Measurements from ENCODE around the gene THEM5.
"Not testable (repeated sequence)": the region's sequence is repeated elsewhere in the genome, so short reads cannot be mapped to it uniquely, and the experiment has no call there.

Gene THEM5

DNA sequence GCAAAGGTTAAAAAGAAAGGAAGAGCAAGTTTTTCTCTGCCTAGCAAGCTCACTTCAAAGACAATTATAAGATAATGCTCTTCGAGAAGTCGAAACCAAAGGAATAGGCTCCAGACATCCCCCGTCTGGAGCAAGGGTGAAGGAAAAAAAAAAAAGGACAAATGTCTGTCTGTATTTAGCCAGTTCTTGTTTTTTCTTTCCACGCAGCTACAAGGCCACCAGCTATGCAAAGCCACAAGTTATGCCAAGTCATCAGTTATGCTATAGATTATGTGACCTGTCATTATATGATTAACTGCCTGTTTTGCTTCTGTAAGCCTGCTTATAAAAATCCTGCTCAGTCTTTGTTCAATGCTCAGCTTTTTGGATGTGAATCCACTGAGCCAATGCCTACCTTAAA lies 2.4 kb upstream of the THEM5 start:
- H3K4me3 ChIP-seq (ENCODE audit: low read depth, low read length): no peak overlapping the region
- TF ChIP-seq, protein P1, sequence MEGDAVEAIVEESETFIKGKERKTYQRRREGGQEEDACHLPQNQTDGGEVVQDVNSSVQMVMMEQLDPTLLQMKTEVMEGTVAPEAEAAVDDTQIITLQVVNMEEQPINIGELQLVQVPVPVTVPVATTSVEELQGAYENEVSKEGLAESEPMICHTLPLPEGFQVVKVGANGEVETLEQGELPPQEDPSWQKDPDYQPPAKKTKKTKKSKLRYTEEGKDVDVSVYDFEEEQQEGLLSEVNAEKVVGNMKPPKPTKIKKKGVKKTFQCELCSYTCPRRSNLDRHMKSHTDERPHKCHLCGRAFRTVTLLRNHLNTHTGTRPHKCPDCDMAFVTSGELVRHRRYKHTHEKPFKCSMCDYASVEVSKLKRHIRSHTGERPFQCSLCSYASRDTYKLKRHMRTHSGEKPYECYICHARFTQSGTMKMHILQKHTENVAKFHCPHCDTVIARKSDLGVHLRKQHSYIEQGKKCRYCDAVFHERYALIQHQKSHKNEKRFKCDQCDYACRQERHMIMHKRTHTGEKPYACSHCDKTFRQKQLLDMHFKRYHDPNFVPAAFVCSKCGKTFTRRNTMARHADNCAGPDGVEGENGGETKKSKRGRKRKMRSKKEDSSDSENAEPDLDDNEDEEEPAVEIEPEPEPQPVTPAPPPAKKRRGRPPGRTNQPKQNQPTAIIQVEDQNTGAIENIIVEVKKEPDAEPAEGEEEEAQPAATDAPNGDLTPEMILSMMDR (IDR thresholded peaks at IDR 0.05; ENCODE audit: borderline replicate concordance, insufficient read depth, low read depth, low read length): no peak

DNA sequence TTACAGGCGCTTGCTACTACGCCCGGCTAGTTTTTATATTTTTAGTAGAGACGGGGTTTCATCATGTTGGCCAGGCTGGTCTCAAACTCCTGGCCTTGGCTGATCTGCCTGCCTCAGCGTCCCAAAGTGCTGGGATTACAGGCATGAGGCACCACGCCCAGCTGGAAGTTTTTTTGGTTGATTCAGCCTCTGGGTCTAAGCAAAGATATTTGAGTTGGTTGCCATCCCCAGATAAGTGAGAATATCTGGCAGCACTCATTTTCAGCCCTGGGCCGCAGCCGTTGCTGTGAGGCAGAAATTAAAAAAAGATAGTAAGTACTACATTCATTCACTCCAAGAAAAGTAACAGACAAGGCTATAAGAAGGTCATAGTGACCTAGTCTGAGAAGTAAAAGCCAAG lies 2.0 kb upstream of the THEM5 start:
- not testable (repeated sequence) for H3K4me3 ChIP-seq (ENCODE audit: low read depth, low read length)

DNA sequence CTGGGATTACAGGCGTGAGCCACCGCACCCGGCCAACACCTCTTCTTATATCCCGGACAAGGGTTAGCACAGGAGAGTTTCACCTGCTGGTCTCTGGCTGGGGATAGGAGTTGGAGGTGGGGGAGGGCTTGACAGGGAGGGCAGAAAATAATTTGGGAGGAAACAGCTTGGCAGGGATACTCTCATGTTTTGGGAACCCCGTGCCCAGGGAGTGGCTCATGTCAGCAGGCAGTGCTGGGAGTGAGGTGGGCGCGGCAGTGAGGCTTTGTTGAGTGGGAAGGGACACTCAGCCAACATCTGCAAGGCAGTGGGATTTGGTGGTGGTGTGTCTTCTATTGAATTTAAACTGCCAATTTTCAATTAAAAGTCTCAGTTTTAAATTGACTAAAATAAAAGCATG lies 1.1 kb upstream of the THEM5 start:
- TF ChIP-seq, protein P1 (IDR thresholded peaks at IDR 0.05; ENCODE audit: borderline replicate concordance, insufficient read depth, low read depth, low read length): no peak
- H3K4me3 ChIP-seq (ENCODE audit: low read depth, low read length): no peak overlapping the region

DNA sequence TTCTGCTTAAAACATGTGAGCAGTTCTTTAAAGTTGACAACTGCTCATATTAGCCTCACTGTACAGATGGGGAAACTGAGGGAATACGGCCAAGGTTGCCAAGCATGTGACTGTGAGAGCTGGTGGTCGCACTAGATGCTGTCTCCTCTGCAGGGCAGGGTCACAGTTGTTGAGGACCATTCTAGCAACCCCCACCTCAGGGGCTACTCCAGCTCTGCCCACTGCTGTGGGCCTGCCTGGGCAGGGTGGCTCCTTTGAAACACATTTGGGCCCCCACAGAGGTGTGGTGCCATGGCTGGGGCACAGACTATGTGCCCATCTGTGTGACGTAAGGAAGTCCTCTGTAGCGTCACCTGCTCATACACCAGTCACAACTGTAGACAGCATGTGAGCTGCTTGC lies 779 bp downstream of the THEM5 start:
- TF ChIP-seq, protein P1 (IDR thresholded peaks at IDR 0.05; ENCODE audit: borderline replicate concordance, insufficient read depth, low read depth, low read length): no peak

DNA sequence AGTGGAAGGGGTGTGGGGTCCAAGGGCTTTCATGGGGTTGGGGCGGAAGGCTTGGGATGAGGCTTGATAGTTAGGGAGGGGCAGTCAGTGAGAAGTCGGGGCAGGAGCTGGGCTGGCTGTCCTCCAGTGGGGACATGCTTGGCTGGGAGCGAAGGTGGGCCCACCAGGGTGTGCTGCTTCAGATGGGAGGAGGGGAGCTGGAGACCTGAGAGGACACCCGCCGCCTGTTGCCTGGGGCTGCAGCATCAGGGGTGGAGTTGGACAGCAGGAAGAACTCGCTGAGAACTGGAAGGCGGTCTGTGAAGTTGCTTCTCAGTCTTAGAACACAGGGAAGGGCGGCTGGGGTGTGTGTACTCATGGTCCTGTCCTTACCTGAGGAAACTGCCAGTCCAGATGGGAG lies 1.6 kb downstream of the THEM5 start:
- no peak overlapping the region for H3K4me3 ChIP-seq (ENCODE audit: low read depth, low read length)
- TF ChIP-seq, protein P1 (IDR thresholded peaks at IDR 0.05; ENCODE audit: borderline replicate concordance, insufficient read depth, low read depth, low read length): no peak

More for the DNA sequence above, 779 bp downstream of the THEM5 start:
- no peak overlapping the region for H3K4me3 ChIP-seq (ENCODE audit: low read depth, low read length)

DNA sequence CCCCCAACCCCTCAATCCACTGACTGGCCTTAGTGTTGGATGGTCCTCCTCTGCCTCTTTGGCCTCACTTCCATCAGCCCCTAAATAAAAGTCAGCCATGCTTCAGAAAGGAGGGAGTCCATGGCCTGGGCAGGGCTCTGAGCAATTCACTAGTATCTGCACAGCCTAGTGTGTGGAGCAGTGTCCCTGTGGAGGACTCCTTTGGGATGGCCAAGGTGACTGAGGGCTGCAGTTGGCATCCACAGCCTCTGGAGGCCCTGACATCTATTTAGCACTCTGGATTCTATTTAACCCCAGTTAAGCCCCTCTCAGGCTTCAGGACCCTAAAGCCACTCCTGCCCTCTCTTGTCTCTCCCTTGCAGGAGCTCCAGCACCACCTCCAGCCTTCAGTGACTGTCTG lies 3.6 kb downstream of the THEM5 start:
- TF ChIP-seq, protein P1 (IDR thresholded peaks at IDR 0.05; ENCODE audit: borderline replicate concordance, insufficient read depth, low read depth, low read length): no peak
- H3K4me3 ChIP-seq (ENCODE audit: low read depth, low read length): no peak overlapping the region

DNA sequence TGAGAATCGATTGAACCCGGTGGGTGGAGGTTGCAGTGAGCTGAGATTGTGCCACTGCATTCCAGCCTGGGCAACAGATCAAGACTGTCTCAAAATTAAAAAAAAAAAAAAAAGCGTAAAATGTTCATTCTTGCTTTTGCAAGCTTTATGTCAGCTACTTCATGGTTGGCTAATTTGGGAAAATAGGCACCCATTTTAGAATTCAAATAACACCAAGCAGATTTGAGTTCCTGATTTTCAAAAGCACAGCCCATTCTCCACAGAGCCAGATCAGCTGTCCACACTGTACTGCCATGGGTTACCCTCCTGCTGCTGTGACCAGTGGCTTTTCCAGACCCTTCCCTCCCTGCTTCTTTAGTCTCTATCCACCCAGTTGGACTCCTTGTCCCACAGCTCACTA lies 4.4 kb downstream of the THEM5 start:
- no peak overlapping the region for H3K4me3 ChIP-seq (ENCODE audit: low read depth, low read length)
- TF ChIP-seq, protein P1 (IDR thresholded peaks at IDR 0.05; ENCODE audit: borderline replicate concordance, insufficient read depth, low read depth, low read length): no peak
